ENCODE data around the gene PLD3.

- TF ChIP-seq CTCF (IDR thresholded peaks at IDR 0.05) (no peak), POLR2A (IDR thresholded peaks at IDR 0.05) (no peak)
Observed at GRCh38 chr19:40367577-40368434, 19.3 kb downstream of the PLD3 start.

Measured in right lobe of liver (tissue), 4 donors.